ENCODE data around the gene CD200R1L.

CD200R1L gene

GRCh38 chr3:112858410-112859069, 11.9 kb upstream of the CD200R1L start:
- Histone ChIP-seq H4K20me1 (ENCODE audit: insufficient read depth, low read length) (no peaks in the 10 kb centered on the region), H3K36me3 (ENCODE audit: insufficient read depth, low read length) (no peaks in the 10 kb centered on the region), H3K27me3 (ENCODE audit: insufficient read depth, low read length) (no peaks in the 10 kb centered on the region), H3K4me3 (ENCODE audit: low read depth, low read length, poor library complexity, severe bottlenecking) (no peak overlapping the region), H3K4me2 (ENCODE audit: low read length) (no peak overlapping the region), H3K9me2 (ENCODE audit: low read depth, low read length) (no peaks in the 10 kb centered on the region), H2AFZ (ENCODE audit: low read length) (no peak overlapping the region), H3K4me1 (ENCODE audit: insufficient read depth, low read length, severe bottlenecking) (no peaks in the 10 kb centered on the region), H3F3A (ENCODE audit: insufficient read depth, low read length) (no peaks in the 10 kb centered on the region), H3K79me2 (ENCODE audit: insufficient read depth, low read length) (no peaks in the 10 kb centered on the region), H3K9ac (ENCODE audit: low read length) (no peak overlapping the region), H3K9me3 (ENCODE audit: low read length) (no peaks in the 10 kb centered on the region), H3K27ac (ENCODE audit: low read depth, low read length, poor library complexity, severe bottlenecking) (no peak overlapping the region)
- TF ChIP-seq EZH2 (IDR thresholded peaks at IDR 0.05; ENCODE audit: borderline replicate concordance, low read length) (no peak), CTCF (IDR thresholded peaks at IDR 0.05; ENCODE audit: low read length) (no peak)

GRCh38 chr3:112857526-112857925, 10.9 kb upstream of the CD200R1L start:
- H3K27me3 ChIP-seq (ENCODE audit: insufficient read depth, low read length), result no peaks in the 10 kb centered on the region
- H3K36me3 ChIP-seq (ENCODE audit: insufficient read depth, low read length), result no peaks in the 10 kb centered on the region
- H3K9me2 ChIP-seq (ENCODE audit: low read depth, low read length), result no peaks in the 10 kb centered on the region
- H4K20me1 ChIP-seq (ENCODE audit: insufficient read depth, low read length), result no peaks in the 10 kb centered on the region
- no peak overlapping the region for H3K27ac ChIP-seq (ENCODE audit: low read depth, low read length, poor library complexity, severe bottlenecking)
- no peaks in the 10 kb centered on the region for H3K9me3 ChIP-seq (ENCODE audit: low read length)
- TF ChIP-seq EZH2 (IDR thresholded peaks at IDR 0.05; ENCODE audit: borderline replicate concordance, low read length), result no peak
- no peak for TF ChIP-seq CTCF (IDR thresholded peaks at IDR 0.05; ENCODE audit: low read length)
- H3K79me2 ChIP-seq (ENCODE audit: insufficient read depth, low read length), result no peaks in the 10 kb centered on the region
- H3K4me1 ChIP-seq (ENCODE audit: insufficient read depth, low read length, severe bottlenecking), result no peaks in the 10 kb centered on the region
- no peak overlapping the region for H3K4me2 ChIP-seq (ENCODE audit: low read length)
- no peak overlapping the region for H3K4me3 ChIP-seq (ENCODE audit: low read depth, low read length, poor library complexity, severe bottlenecking)
- H3K9ac ChIP-seq (ENCODE audit: low read length), result no peak overlapping the region
- H2AFZ ChIP-seq (ENCODE audit: low read length), result no peak overlapping the region
- H3F3A ChIP-seq (ENCODE audit: insufficient read depth, low read length), result no peaks in the 10 kb centered on the region

GRCh38 chr3:112856537-112856936, 9.9 kb upstream of the CD200R1L start:
- Histone ChIP-seq H3K27me3 (ENCODE audit: insufficient read depth, low read length) (no peaks in the 10 kb centered on the region), H3K9me3 (ENCODE audit: low read length) (no peaks in the 10 kb centered on the region), H2AFZ (ENCODE audit: low read length) (no peak overlapping the region), H3K4me2 (ENCODE audit: low read length) (no peak overlapping the region), H3K4me3 (ENCODE audit: low read depth, low read length, poor library complexity, severe bottlenecking) (no peak overlapping the region), H3K27ac (ENCODE audit: low read depth, low read length, poor library complexity, severe bottlenecking) (no peak overlapping the region), H3F3A (ENCODE audit: insufficient read depth, low read length) (no peaks in the 10 kb centered on the region), H4K20me1 (ENCODE audit: insufficient read depth, low read length) (no peaks in the 10 kb centered on the region), H3K36me3 (ENCODE audit: insufficient read depth, low read length) (no peaks in the 10 kb centered on the region), H3K79me2 (ENCODE audit: insufficient read depth, low read length) (no peaks in the 10 kb centered on the region), H3K4me1 (ENCODE audit: insufficient read depth, low read length, severe bottlenecking) (no peaks in the 10 kb centered on the region), H3K9ac (ENCODE audit: low read length) (no peak overlapping the region), H3K9me2 (ENCODE audit: low read depth, low read length) (no peaks in the 10 kb centered on the region)
- no peak for TF ChIP-seq CTCF (IDR thresholded peaks at IDR 0.05; ENCODE audit: low read length)
- no peak for TF ChIP-seq EZH2 (IDR thresholded peaks at IDR 0.05; ENCODE audit: borderline replicate concordance, low read length)

Data from OCI-LY1 (cell line).